HEK293 (cell line): Measurements from ENCODE around the gene RSU1.

Experiments
- CTCF ChIA-PET: fragments of 350-600 bp; formaldehyde crosslinking; extraction: SDS; loops from one replicate; lab custom pipeline; 2021; ENCODE audit warnings: antibody characterized with exemption; lab: Yijun Ruan, JAX
- POLR2A ChIA-PET: fragments of 300-600 bp; formaldehyde crosslinking; extraction: SDS; loops from one replicate; lab custom pipeline; 2020; ENCODE audit warnings: antibody characterized with exemption, inconsistent platforms; lab: Yijun Ruan, JAX
- H3K27ac ChIP-seq: fragments of 200-500 bp; sonication (Bioruptor generic); 2 replicates; pipeline ENCODE4 v1.5.1; 2014; ENCODE audit warnings: low read depth, low read length, control low read depth, inconsistent platforms; ENCODE audit errors: extremely low read depth
- H3K36me3 ChIP-seq, 2 experiments: fragments of 200-500 bp in 1 of 2; sonication (Bioruptor generic) in 1 of 2; 1 replicate in 1 of 2; 2 replicates in 1 of 2; pipeline ENCODE4 v1.5.1; 2014 to 2017; ENCODE audit warnings: inconsistent platforms in 2 of 2, low read length in 2 of 2; ENCODE audit not compliant: control insufficient read depth in 2 of 2, insufficient read depth in 1 of 2
- H3K4me1 ChIP-seq: fragments of 200-500 bp; sonication (Bioruptor generic); 2 replicates; pipeline ENCODE4 v1.5.1; 2014; ENCODE audit warnings: mild to moderate bottlenecking, low read length, inconsistent platforms; ENCODE audit not compliant: control insufficient read depth, insufficient read depth
- H3K4me3 ChIP-seq: 2 replicates; pipeline ENCODE4 v1.5.1; 2011; ENCODE audit warnings: low read depth, mild to moderate bottlenecking, control low read depth, low read length, moderate library complexity
- H3K9me3 ChIP-seq: fragments of 200-500 bp; sonication (Bioruptor generic); 2 replicates; pipeline ENCODE4 v1.5.1; 2014; ENCODE audit warnings: low read depth, low read length, inconsistent platforms; ENCODE audit not compliant: control insufficient read depth, insufficient read depth
- AEBP2 ChIP-seq: fragments of 450-650 bp; formaldehyde crosslinking; IDR thresholded peaks from 2 replicates; pipeline ENCODE4 v1.5.1; 2016; ENCODE audit warnings: missing biosample characterization, missing genetic modification characterization, borderline replicate concordance
- ATF2 ChIP-seq: fragments of 450-650 bp; formaldehyde crosslinking; IDR thresholded peaks from 2 replicates; pipeline ENCODE4 v1.5.1; 2016; ENCODE audit warnings: missing biosample characterization, missing genetic modification characterization, low read depth
- GLIS2 ChIP-seq: fragments of 450-650 bp; formaldehyde crosslinking; IDR thresholded peaks from 2 replicates; pipeline ENCODE4 v1.5.1; 2016; ENCODE audit warnings: missing biosample characterization, missing genetic modification characterization
- MZF1 ChIP-seq: fragments of 450-650 bp; formaldehyde crosslinking; IDR thresholded peaks from 2 replicates; pipeline ENCODE4 v1.5.1; 2017; ENCODE audit warnings: missing biosample characterization, missing genetic modification characterization, borderline replicate concordance
- OVOL3 ChIP-seq: fragments of 450-650 bp; formaldehyde crosslinking; IDR thresholded peaks from 2 replicates; pipeline ENCODE4 v1.5.1; 2016; ENCODE audit warnings: missing biosample characterization, missing genetic modification characterization
- ZNF184 ChIP-seq: fragments of 450-650 bp; IDR thresholded peaks from 2 replicates; pipeline ENCODE4 v1.5.1; 2018; ENCODE audit warnings: missing biosample characterization, mild to moderate bottlenecking, missing genetic modification characterization
- ZNF19 ChIP-seq: fragments of 450-650 bp; formaldehyde crosslinking; IDR thresholded peaks from 2 replicates; pipeline ENCODE4; 2016; ENCODE audit warnings: missing biosample characterization, missing genetic modification characterization, low read depth
- ZNF202 ChIP-seq: fragments of 450-650 bp; formaldehyde crosslinking; IDR thresholded peaks from 2 replicates; pipeline ENCODE4 v1.5.1; 2016; ENCODE audit warnings: missing biosample characterization, missing genetic modification characterization, borderline replicate concordance
- ZNF214 ChIP-seq: fragments of 450-650 bp; formaldehyde crosslinking; IDR thresholded peaks from 2 replicates; pipeline ENCODE4 v1.5.1; 2017; ENCODE audit warnings: missing biosample characterization, mild to moderate bottlenecking, missing genetic modification characterization, borderline replicate concordance
- ZNF302 ChIP-seq: fragments of 450-650 bp; formaldehyde crosslinking; IDR thresholded peaks from 2 replicates; pipeline ENCODE4 v1.5.1; 2016; ENCODE audit warnings: missing biosample characterization, missing genetic modification characterization, low read depth
- ZNF560 ChIP-seq: fragments of 450-650 bp; formaldehyde crosslinking; IDR thresholded peaks from 2 replicates; pipeline ENCODE4 v1.5.1; 2017; ENCODE audit warnings: missing biosample characterization, missing genetic modification characterization, borderline replicate concordance
- ZNF571 ChIP-seq: fragments of 450-650 bp; formaldehyde crosslinking; IDR thresholded peaks from 2 replicates; pipeline ENCODE4 v1.5.0; 2017; ENCODE audit warnings: missing biosample characterization, missing genetic modification characterization
- ZNF645 ChIP-seq: fragments of 450-650 bp; formaldehyde crosslinking; IDR thresholded peaks from 2 replicates; pipeline ENCODE4; 2016; ENCODE audit warnings: missing biosample characterization, missing genetic modification characterization
- ZNF670 ChIP-seq: fragments of 450-650 bp; formaldehyde crosslinking; IDR thresholded peaks from 2 replicates; pipeline ENCODE4 v1.5.1; 2016; ENCODE audit warnings: missing biosample characterization, missing genetic modification characterization, low read depth
- ZNF776 ChIP-seq: fragments of 450-650 bp; formaldehyde crosslinking; IDR thresholded peaks from 2 replicates; pipeline ENCODE4 v1.5.0; 2017; ENCODE audit warnings: missing biosample characterization, missing genetic modification characterization, borderline replicate concordance
- ZSCAN30 ChIP-seq: fragments of 450-650 bp; IDR thresholded peaks from 2 replicates; pipeline ENCODE4 v1.5.1; 2018; ENCODE audit warnings: missing biosample characterization, mild to moderate bottlenecking, missing genetic modification characterization, moderate library complexity
- ZXDB ChIP-seq: fragments of 450-650 bp; formaldehyde crosslinking; IDR thresholded peaks from 2 replicates; pipeline ENCODE4 v1.5.1; 2016; ENCODE audit warnings: missing biosample characterization, missing genetic modification characterization
- TF ChIP-seq, protein P1 (sequence below): fragments of 450-650 bp; formaldehyde crosslinking; IDR thresholded peaks from 2 replicates; pipeline ENCODE4 v1.5.1; 2016; ENCODE audit warnings: missing biosample characterization, missing genetic modification characterization

Gene RSU1

GRCh38 chr10:16776896-16777295, 40.3 kb downstream of the RSU1 start (continued):
- no peak for TF ChIP-seq AEBP2 (tag by site-specific recombination)

DNA sequence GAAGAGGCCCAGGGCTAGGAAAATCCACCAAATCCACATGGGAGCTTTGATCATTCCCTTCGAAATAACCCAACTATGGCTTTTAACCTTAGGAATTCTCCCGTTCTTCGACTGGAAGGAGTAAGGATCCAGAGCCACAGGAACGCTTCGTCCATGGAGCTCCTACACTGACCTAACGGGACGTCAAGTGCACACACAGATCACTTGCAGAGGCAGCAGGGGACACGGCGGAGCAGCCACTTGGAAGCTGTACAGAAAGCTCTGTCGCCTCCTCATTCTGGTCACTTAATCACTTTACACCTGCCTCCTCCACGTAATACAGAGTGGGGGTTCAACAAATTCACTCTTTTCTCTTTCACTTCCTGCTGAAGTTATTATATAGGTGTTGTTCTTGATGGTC, 43.9 kb downstream of the RSU1 start:
- no peaks in the 10 kb centered on the region for H3K4me1 ChIP-seq
- no peak overlapping the region for H3K4me3 ChIP-seq
- ChIA-PET POLR2A (no interaction called here), CTCF (interaction anchor here (0.9 to 2.3 kb wide), 2 partner anchors 9 to 871 kb away, joined by 3 to 6 read pairs; no protein-coding TSS in a partner anchor)
- H3K9me3 ChIP-seq = no peaks in the 10 kb centered on the region
- no peak overlapping the region for H3K27ac ChIP-seq
- TF ChIP-seq ZNF670 (tag by site-specific recombination) (no peak), ATF2 (tag by site-specific recombination) (no peak), ZNF19 (tag by site-specific recombination) (no peak)
- TF ChIP-seq, all 188 proteins: peak for 0
- H3K36me3 ChIP-seq = no peaks in the 10 kb centered on the region

GRCh38 chr10:16770670-16771069, 46.6 kb downstream of the RSU1 start:
- POLR2A ChIA-PET = no interaction called here
- no peaks in the 10 kb centered on the region for H3K9me3 ChIP-seq
- no peak for TF ChIP-seq GLIS2 (tag by site-specific recombination)
- TF ChIP-seq ZNF645 (tag by site-specific recombination) = no peak
- TF ChIP-seq, protein P1, sequence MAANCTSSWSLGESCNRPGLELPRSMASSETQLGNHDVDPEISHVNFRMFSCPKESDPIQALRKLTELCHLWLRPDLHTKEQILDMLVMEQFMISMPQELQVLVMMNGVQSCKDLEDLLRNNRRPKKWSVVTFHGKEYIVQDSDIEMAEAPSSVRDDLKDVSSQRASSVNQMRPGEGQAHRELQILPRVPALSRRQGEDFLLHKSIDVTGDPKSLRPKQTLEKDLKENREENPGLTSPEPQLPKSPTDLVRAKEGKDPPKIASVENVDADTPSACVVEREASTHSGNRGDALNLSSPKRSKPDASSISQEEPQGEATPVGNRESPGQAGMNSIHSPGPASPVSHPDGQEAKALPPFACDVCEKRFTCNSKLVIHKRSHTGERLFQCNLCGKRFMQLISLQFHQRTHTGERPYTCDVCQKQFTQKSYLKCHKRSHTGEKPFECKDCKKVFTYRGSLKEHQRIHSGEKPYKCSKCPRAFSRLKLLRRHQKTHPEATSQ = no peak
- no peak for TF ChIP-seq ZNF214 (tag by site-specific recombination)
- TF ChIP-seq ZNF560 (tag by site-specific recombination) = no peak
- TF ChIP-seq ZNF202 (tag by site-specific recombination) = no peak
- TF ChIP-seq OVOL3 = no peak
- no peak for TF ChIP-seq ZSCAN30 (tag by site-specific recombination)
- no peak for TF ChIP-seq ZNF571
- no peak for TF ChIP-seq ZNF184 (tag by site-specific recombination)
- no peak for TF ChIP-seq MZF1 (tag by site-specific recombination)
- TF ChIP-seq ZXDB (tag by site-specific recombination) = no peak
- no peak for TF ChIP-seq ZNF302 (tag by site-specific recombination)
- no peak for TF ChIP-seq ZNF776 (tag by site-specific recombination)
- H3K36me3 ChIP-seq = no peaks in the 10 kb centered on the region
- H3K4me1 ChIP-seq = no peaks in the 10 kb centered on the region
- H3K27ac ChIP-seq = no peak overlapping the region
- CTCF ChIA-PET = interaction anchor here (0.7 to 1.6 kb wide), 3 partner anchors 10 to 352 kb away, joined by 3 to 10 read pairs (median 5); no protein-coding TSS in a partner anchor
- H3K4me3 ChIP-seq = no peak overlapping the region
